ENCODE measurements around the gene METTL21C.

GRCh38 chr13:102682727-102683126 is 12.1 kb downstream of the METTL21C start:
- TF ChIP-seq CTCF (IDR thresholded peaks at IDR 0.05) (no peak), POLR2A (IDR thresholded peaks at IDR 0.05) (no peak), EP300 (IDR thresholded peaks at IDR 0.05) (no peak)
